ENCODE results near the gene CFAP43.
"Not testable (repeated sequence)": the region's sequence is repeated elsewhere in the genome, so short reads cannot be mapped to it uniquely, and the experiment has no call there.

CFAP43 gene

GRCh38 chr10:104258209-104258608 lies 26.0 kb upstream of the CFAP43 start:
- DNase-seq (ENCODE audit: low read depth in 2 of 2), result no peak

DNA sequence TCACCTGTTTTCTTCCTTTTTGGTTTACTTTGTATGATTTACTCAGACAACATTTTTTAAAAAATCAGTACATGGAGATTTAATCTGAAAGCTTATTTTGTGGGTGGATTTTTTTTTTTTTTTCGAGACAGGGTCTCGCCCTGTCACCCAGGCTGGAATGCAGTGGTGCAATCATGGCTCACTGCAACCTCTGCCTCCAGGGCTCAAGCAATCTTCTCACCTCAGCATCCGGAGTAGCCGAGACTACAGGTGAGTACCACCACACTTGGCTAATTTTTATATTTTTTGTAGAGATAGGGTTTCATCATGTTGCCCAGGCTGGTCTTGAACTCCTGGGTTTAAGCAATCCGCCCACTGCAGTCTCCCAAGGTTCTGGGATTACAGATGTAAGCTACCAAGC lies 25.1 kb upstream of the CFAP43 start:
- no peak for DNase-seq (ENCODE audit: low read depth in 2 of 2)

- DNase-seq (ENCODE audit: low read depth in 2 of 2), result no peak
These were observed 24.3 kb upstream of the CFAP43 start for GRCh38 chr10:104256335-104256961.

DNA sequence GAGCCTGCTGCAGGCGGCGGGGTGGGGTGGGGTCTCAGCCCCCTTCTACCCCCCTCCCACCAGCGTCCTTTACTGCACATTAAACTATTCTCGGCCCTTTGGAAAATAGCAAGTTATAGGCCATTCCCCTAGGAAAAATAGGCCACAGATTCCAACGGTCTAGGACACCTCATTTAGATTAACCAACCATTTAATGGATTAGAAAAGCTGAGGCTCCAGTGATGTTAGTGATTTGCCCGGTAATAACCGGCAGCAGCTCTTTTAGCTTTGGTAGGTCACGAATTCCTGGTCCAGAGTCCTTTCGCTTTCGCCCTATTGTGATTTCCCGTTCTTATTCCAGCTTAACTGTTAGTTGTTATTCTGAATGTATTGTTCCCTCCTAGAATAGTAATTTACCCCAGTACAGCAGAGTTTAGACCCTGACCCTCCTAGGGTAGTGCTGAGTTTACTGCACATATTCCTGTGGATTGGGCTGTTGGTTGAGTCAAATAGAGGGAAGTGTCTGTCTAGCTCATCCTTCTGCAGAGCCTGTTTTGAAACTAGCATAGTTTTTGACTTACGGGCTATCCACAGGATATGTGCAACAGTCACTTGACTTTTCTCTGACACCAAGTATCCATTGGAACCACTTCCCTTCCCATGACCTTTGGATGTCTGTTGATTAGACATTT lies 23.3 kb upstream of the CFAP43 start:
- no peak for DNase-seq (ENCODE audit: low read depth in 2 of 2)

DNA sequence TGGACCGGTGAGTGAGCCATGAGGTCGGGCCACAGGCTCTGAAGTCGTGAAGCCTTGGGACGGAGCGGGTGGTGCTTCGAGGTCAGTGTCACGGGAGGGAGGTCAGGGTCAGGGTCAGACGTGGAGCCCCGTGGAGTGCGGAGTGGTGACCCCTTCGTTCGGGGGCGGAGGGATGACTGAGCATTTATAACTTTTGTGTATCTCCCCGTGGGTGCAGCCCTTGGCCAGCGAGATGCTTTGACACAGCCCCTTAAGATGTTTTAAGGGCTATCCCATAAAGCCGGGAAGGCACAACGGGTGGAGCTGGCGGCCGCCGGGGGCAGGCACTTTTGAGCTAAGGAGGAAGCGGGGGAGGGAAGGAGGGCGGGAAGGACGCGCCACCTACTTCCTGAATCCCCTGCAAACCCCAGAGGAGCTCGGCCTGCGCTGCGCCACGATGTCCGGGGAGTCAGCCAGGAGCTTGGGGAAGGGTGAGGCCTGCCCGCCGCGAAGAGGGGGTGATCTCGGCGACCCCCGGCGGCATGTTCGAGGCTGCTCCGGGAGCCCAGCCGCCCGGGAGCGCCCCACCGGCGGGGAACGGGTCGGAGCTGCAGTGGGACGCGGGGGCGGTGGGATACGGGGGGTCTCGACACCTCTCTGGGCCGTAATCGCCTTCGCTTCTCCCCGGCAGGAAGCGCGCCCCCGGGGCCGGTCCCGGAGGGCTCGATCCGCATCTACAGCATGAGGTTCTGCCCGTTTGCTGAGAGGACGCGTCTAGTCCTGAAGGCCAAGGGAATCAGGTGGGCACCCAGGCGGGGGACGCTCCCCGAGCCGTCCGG lies 22.5 kb upstream of the CFAP43 start, which contains the start of gene GSTO1:
TSS of gene GSTO1 (plus strand) at position 400 of the 818 bp plus-strand sequence. CDS start at position 437, 37 bp downstream.
- peak; percentile 38 to 57 for DNase-seq (ENCODE audit: low read depth in 2 of 2)

DNA sequence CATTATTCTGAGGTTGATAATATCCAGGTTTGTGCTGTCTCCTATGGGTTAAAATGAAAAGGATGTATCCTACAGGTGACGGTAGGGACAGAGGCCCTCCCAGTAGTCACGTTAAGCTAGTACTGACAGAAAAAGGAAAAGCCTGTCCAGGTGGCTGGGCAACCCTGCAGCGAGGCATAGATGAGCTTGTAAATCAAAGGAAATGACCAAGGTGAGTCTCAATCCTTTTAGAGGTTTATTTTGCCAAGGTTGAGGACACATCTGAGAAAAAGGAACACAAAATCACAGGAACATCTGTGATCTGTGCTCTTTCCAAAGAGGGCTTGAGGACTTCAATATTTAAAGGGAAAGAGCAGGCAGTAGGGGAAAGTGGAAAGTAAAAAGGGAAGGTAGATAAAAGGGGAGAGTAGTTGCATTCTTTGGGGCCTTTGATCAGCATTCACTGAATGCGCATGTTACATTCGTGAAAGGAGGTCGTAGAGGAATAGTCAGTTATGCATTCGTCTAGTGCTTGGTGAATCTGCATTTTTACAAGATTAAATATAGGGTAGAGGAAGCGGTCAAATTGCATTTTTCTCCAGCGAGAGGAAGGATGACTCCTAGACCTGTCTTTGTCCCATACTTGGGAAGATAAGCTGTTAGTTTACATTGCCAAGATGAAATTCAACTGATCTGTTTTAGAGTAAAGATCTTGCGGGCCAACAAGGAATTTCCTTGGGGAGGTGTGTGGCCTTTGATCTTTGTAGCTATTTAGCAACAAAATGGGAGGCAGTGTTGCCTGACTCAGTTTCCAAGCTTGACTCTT lies 21.6 kb upstream of the CFAP43 start:
- no peak for DNase-seq (ENCODE audit: low read depth in 2 of 2)

DNA sequence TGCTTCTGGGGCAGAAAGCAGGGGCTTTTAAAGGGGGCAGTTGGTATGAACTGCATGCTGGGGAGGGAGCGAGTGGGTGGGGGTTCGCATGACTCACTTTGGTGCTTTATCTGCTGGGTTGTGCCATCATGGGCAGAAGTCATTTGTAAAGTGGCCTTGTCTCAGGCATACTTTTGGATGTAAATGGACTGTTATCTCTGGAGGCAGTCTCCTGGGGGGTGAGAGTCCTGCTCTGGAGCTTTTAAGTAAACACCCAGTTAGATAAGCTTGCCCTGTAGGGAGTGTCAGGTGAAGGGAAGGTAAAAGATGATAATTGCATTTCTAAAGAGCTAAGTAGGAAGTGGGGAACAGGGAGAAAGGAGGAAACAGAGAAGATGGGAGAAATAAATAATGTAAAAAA lies 20.9 kb upstream of the CFAP43 start:
- no peak for DNase-seq (ENCODE audit: low read depth in 2 of 2)

DNA sequence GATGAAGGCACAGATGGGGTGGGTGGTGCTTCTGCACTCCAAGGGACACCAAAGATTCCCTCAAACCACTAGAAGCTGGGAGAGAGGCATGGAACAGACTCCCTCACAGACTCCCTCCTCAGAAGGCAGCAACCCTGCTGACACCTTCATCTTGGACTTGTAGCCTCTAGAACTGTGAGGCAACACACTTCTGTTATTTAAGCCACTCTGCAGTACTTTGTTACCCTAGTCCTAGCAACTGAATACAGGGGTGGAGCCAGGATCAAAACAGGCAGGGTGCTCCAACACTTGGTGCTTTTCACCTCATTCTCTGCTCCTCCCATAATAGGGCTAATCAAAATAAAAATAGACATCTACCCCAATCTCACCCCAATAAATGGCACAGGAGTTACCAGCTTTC lies 20.2 kb upstream of the CFAP43 start:
- no peak for DNase-seq (ENCODE audit: low read depth in 2 of 2)

DNA sequence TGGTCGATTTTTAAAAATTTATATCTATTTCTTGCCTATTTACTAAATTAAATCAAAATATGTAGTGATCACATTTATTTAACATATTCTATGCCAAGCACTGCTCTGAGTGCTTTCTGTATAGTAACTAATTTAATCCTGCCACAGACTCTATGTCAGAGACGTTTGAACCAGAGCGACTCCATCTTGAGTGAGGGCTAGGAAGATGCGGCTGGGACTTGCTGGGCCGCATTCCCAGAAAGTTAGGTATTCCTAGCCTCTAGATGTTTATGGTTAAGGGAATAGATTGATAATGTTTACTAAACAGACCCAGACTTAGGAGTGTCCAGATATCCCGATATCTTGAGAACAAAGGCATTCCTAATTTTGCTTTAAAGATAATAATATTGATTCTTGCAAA lies 19.3 kb upstream of the CFAP43 start:
- no peak for DNase-seq (ENCODE audit: low read depth in 2 of 2)

- no peak for DNase-seq (ENCODE audit: low read depth in 2 of 2)
These were observed 18.2 kb upstream of the CFAP43 start for GRCh38 chr10:104250371-104250770.

GRCh38 chr10:104248931-104249330 lies 16.8 kb upstream of the CFAP43 start:
- DNase-seq (ENCODE audit: low read depth in 2 of 2), result not testable (repeated sequence)

DNA sequence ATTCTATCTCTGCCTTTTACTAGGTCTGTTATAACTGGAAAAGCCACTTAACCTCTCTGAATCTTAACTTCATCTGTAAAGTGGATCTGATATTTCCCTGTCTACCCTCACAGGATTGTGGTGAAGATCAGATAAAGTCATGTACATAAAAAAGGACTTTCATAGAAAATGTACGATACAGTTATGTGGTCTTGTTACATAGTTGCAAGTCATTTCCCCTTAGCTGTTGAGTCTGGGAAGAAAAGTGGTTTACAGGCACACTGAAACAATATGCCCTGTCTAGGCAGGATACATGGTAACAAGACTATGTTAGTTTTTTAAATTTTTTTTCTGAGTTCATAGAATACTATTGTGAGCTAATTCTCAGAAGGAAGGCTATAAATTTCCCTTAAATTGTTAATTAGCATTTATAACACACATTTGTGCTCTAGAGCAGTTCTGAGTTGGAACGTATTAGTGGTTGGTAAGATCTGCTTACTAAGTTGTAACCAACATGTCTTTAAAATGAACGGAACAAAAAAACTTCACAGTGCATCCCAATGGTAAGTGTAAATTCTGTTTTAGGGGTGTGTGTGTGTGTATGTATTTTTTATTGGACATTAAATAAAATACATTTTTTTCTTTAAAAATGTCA lies 15.5 kb upstream of the CFAP43 start:
- DNase-seq (ENCODE audit: low read depth in 2 of 2), result no peak

DNA sequence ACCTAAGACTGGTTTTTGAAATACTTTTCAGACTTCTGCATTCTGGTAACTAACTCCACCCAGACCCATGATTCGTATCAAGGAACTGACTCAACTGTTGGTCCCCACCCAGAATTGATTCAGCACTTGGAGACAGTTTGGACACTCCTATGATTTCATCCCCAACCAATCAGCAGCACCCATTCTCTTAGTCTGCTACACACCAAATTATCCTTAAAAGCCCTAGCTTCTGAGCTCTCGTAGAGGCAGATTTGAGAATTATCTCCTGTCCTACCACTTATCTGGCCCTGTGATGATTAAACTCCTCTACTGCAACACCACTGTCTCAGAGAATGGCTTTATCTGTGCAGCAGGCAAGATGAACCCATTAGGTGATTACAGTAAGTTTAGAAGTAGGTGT lies 14.8 kb upstream of the CFAP43 start:
- DNase-seq (ENCODE audit: low read depth in 2 of 2), result no peak

DNA sequence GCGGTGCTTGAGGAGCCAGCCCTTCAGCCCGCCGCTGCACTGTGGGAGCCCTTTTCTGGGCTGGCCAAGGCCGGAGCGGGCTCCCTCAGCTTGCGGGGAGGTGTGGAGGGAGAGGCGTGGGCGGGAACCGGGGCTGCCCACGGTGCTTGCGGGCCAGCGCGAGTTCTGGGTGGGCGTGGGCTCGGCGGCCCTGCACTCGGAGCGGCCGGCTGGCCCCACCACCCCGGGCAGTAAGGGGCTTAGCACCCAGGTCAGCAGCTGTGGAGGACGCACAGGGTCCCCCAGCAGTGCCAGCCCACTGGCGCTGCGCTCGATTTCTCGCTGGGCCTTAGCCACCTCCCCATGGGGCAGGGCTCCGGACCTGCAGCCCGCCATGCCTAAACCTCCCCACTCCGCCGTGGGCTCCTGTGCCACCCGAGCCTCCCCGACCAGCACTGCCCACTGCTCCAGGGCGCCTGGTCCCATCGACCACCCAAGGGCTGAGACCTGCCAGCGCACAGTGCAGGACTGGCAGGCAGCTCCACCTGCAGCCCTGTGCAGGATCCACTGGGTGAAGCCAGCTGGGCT lies 13.0 kb upstream of the CFAP43 start:
- no peak for DNase-seq (ENCODE audit: low read depth in 2 of 2)

GRCh38 chr10:104243512-104243911 lies 11.3 kb upstream of the CFAP43 start:
- no peak for DNase-seq (ENCODE audit: low read depth in 2 of 2)

DNA sequence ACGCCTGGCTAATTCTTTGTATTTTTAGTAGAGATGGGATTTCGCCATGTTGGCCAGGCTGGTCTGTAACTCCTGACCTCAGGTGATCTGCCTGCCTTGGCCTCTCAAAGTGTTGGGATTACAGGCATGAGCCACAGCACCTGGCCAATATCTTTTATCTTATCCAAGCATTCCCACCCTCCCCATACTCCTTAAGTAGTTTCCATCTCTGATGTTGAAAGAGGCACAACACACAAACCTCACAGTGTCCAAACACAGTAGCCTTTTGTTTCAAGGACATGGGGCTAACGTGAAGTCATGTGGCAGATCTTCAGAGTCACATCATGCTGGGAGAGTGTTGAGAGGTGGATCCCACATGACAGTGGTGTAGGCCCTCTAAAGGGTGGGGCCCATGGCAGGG lies 10.8 kb upstream of the CFAP43 start:
- not testable (repeated sequence) for DNase-seq (ENCODE audit: low read depth in 2 of 2)

DNA sequence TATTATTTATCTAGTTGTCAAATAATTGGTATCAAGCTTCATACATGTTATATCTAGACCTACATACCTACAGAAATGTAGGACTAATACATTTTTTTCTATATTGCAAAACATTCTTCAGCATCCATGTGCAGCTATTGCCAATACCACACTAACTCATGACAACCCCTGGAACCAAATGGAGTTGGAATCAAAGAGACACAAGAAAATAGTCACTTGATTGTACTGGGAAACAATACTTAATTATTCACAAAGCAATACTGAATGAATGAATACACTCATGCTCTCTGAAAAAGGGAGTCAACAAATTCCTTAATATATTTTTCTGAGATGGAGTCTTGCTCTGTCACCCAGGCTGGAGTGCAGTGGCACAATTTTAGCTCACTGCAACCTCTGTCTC lies 10.4 kb upstream of the CFAP43 start:
- DNase-seq (ENCODE audit: low read depth in 2 of 2), result no peak

DNA sequence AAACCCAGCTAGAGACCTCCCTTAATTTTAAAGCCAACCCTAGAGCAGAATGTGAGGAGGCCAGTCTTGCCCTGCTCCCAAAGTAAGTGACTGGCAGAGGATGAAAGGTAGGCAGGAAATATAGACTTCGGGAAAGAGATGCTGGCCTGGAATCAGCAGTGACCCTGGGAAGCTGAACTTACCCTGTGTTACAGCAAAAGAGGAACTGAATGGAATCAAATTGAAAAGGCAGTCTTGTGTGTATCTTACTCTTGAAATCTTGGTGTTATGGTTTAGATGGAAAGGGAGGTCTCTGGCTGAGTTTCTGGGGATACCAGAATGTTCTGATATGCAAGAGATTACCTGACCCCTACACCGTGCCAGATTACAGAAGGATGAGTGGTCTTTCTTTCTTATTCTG lies 7.9 kb upstream of the CFAP43 start:
- no peak for DNase-seq (ENCODE audit: low read depth in 2 of 2)

DNA sequence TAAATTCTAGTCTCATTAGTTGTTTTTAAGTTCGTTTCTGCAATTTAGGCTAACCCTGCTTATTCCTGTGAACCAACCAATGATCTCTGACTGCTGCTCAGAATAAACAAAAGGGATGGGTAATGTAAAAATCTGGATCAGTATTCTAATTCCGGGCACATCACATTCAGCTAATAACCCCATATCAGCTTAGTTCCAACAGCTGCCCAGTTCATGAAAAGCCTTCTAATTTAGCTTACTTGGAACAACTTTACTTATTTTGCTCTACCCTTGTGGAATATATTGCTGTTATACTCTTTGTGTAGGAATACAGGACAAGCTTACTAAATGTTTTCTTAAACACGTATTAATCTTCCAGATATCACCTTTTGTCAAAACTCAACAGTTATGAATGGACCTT lies 3.6 kb upstream of the CFAP43 start:
- DNase-seq (ENCODE audit: low read depth in 2 of 2), result no peak

- no peak for DNase-seq (ENCODE audit: low read depth in 2 of 2)
These were observed 2.8 kb upstream of the CFAP43 start for GRCh38 chr10:104234934-104235333.

- DNase-seq (ENCODE audit: low read depth in 2 of 2), result no peak
These were observed 1.7 kb upstream of the CFAP43 start for GRCh38 chr10:104233817-104234216.
